ENCODE data around the gene PPP1R9B.

PPP1R9B gene

GRCh38 chr17:50173335-50173941 lies 23.0 kb upstream of the PPP1R9B start:
- no peak for DNase-seq (ENCODE audit: low read depth in 2 of 2)

- no peak for DNase-seq (ENCODE audit: low read depth in 2 of 2)
These were observed 22.5 kb upstream of the PPP1R9B start for GRCh38 chr17:50172936-50173334.

- DNase-seq (ENCODE audit: low read depth in 2 of 2): no peak
These were observed 21.7 kb upstream of the PPP1R9B start for GRCh38 chr17:50172130-50172529.

GRCh38 chr17:50171371-50172071 lies 21.0 kb upstream of the PPP1R9B start:
- no peak for DNase-seq (ENCODE audit: low read depth in 2 of 2)

- DNase-seq (ENCODE audit: low read depth in 2 of 2): no peak
These were observed 20.3 kb upstream of the PPP1R9B start for GRCh38 chr17:50170662-50171370.

GRCh38 chr17:50169881-50170459 lies 19.5 kb upstream of the PPP1R9B start:
- DNase-seq (ENCODE audit: low read depth in 2 of 2): no peak

GRCh38 chr17:50169121-50169764 lies 18.8 kb upstream of the PPP1R9B start:
- peak in 1 of 2 donors; percentile 59 for DNase-seq (ENCODE audit: low read depth in 2 of 2)

GRCh38 chr17:50168319-50168718 lies 17.8 kb upstream of the PPP1R9B start:
- DNase-seq (ENCODE audit: low read depth in 2 of 2): no peak

- no peak for DNase-seq (ENCODE audit: low read depth in 2 of 2)
These were observed 16.9 kb upstream of the PPP1R9B start for GRCh38 chr17:50167371-50167770.

GRCh38 chr17:50166518-50167181 lies 16.2 kb upstream of the PPP1R9B start:
- no peak for DNase-seq (ENCODE audit: low read depth in 2 of 2)

GRCh38 chr17:50165867-50166517 lies 15.5 kb upstream of the PPP1R9B start, which contains the start of gene SGCA:
TSS of gene SGCA (plus strand) at chr17:50166005. CDS start at chr17:50166041, 36 bp downstream.
- no peak for DNase-seq (ENCODE audit: low read depth in 2 of 2)

- no peak for DNase-seq (ENCODE audit: low read depth in 2 of 2)
These were observed 15.0 kb upstream of the PPP1R9B start for GRCh38 chr17:50165466-50165865.

- DNase-seq (ENCODE audit: low read depth in 2 of 2): no peak
These were observed 14.6 kb upstream of the PPP1R9B start for GRCh38 chr17:50165066-50165465.

- no peak for DNase-seq (ENCODE audit: low read depth in 2 of 2)
These were observed 14.2 kb upstream of the PPP1R9B start for GRCh38 chr17:50164697-50164988.

- no peak for DNase-seq (ENCODE audit: low read depth in 2 of 2)
These were observed 13.6 kb upstream of the PPP1R9B start for GRCh38 chr17:50163843-50164696.

GRCh38 chr17:50162466-50163254 lies 12.2 kb upstream of the PPP1R9B start:
- DNase-seq (ENCODE audit: low read depth in 2 of 2): no peak

- DNase-seq (ENCODE audit: low read depth in 2 of 2): no peak
These were observed 11.4 kb upstream of the PPP1R9B start for GRCh38 chr17:50161911-50162288.

- DNase-seq (ENCODE audit: low read depth in 2 of 2): peak; percentile 94 to 96
These were observed 10.8 kb upstream of the PPP1R9B start for GRCh38 chr17:50161023-50161910.

All from stimulated activated CD4-positive, alpha-beta T cell treated with anti-CD3 and anti-CD28 coated beads, Interleukin-1b, Interleukin-23, amount 100 ng/mL, for 4 hours (primary cell).